ENCODE data around the gene GALM. TPM values are rescaled to one million over a fixed set of nuclear protein-coding genes. Genes with fewer than 3 reads are reported as not detected.
"Not testable (repeated sequence)": the region's sequence is repeated elsewhere in the genome, so short reads cannot be mapped to it uniquely, and the experiment has no call there.

GALM gene
- total RNA-seq, 2 donors from 2014 or later, result 16.1 to 45.0 TPM

DNA sequence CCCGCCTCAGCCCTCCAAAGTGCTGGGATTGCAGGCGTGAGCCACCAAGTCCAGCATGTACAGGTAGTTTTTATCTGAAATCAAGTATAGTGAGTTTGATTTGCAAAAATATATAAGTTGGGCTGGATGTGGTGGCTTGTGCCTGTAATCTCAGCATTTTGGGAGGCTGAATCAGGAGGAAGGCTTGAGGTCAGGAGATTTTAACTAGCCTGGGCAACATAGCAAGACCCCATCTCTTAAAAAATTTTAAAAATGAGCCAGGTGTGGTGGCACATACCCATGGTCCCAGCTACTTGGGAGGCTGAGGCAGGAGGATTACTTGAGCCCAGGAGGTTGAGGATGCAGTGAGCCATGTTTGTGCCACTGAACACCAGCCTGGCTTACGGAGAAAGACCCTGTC, 5.6 kb upstream of the GALM start:
- Mint-ChIP-seq H3K9me3 (peaks cover 0 to 15% of the 10 kb centered on the region in 2 donors), H3K36me3 (peaks cover 0 to 22% of the 10 kb centered on the region in 2 donors), H3K27ac (no peak overlapping the region)
- DNase-seq (ENCODE audit: low spot score in 2 of 2) (no peak), ATAC-seq (no peak)

- DNase-seq (ENCODE audit: low spot score in 2 of 2) (no peak), ATAC-seq (no peak)
- Mint-ChIP-seq H3K9me3 (peaks cover 0 to 11% of the 10 kb centered on the region in 2 donors), H3K27ac (no peak overlapping the region), H3K36me3 (peaks cover 5 to 15% of the 10 kb centered on the region in 2 donors)
These were observed 4.6 kb upstream of the GALM start for GRCh38 chr2:38661306-38661705.

- peaks cover 5 to 29% of the 10 kb centered on the region in 2 donors for H3K36me3 Mint-ChIP-seq
- ATAC-seq (peak; percentile 13 to 32), DNase-seq (ENCODE audit: low spot score in 2 of 2) (no peak)
- peak overlapping the region; percentile 90 to 97 for H3K27ac Mint-ChIP-seq
- no peaks in the 10 kb centered on the region for H3K9me3 Mint-ChIP-seq
These were observed 619 bp downstream of the GALM start for GRCh38 chr2:38666556-38666910.

DNA sequence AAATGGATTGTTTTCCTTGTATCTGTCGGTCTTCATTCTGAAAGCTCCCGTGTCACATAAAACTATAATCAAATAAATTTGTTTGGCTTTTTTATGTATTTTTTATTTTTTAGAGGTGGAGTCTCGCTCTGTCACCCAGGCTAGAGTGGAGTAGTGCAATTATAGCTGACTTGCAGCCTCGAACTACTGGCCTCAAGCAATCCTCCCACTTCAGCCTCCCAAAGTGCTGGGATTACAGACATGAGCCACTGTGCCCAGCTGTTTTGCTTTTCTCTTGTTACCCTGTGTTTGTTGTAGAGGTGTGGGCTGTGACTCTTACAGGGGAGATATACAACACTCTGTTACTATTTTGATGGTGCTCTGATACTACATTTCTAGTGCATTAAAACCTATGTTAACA, 2.2 kb downstream of the GALM start:
- peak overlapping the region; percentile 90 to 97 for H3K27ac Mint-ChIP-seq
- ATAC-seq (no peak), DNase-seq (ENCODE audit: low spot score in 2 of 2) (no peak)
- H3K9me3 Mint-ChIP-seq, result no peaks in the 10 kb centered on the region
- H3K36me3 Mint-ChIP-seq, result peaks cover 5 to 40% of the 10 kb centered on the region in 2 donors

DNA sequence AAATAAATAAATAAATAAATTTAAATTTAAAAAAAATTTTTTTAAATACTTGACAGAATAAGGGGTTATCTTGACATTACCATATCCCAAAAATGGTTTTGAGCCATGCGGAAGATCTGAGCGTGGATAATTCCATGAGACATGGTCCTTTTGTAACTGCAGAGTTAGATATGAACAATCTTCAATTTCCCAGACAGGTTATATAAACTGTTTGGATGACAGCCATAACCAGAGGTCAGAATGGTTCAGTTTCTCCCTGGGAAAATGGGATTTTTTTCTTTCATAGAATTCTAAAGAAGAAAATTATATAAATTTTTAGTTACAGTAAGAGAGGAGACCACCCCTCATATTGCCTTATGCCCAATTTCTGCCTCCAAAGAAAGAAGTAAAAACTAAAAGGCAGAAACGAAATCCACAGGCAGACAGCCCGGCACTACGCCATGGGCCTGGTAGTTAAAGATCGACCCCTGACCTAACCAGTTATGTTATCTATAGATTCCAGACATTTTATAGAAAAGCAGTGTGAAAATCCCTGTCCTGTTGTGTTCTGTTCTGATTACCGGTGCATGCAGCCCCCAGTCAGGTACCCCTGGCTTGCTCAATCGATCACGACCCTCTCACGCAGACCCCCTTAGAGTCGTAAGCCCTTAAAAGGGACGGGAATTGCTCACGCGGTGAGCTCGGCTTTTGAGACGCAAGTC, 3.0 kb downstream of the GALM start:
- H3K9me3 Mint-ChIP-seq, result no peaks in the 10 kb centered on the region
- peaks cover 5 to 48% of the 10 kb centered on the region in 2 donors for H3K36me3 Mint-ChIP-seq
- ATAC-seq (no peak), DNase-seq (ENCODE audit: low spot score in 2 of 2) (no peak)
- no peak overlapping the region for H3K27ac Mint-ChIP-seq

DNA sequence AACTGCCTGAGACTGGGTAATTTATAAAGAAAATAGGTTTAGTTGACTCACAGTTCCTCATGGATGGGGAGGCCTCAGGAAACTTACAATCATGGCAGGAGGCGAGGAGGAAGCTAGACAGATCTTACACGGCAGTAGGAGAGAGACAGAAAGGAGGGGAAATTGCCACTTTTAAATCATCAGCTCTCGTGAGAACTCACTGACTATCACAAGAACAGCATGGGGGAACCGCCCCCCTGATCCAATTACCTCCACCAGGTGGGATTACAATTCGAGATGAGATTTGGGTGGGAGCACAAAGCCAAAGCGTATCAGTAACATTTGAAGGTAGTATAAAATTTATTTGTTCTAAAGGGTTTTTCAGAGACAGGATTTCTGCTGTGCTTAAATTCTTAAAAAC, 5.4 kb downstream of the GALM start:
- DNase-seq (ENCODE audit: low spot score in 2 of 2), result no peak
- ATAC-seq, result no peak
- H3K27ac Mint-ChIP-seq, result peak overlapping the region in 1 of 2 donors; percentile 31
- peaks cover 7 to 55% of the 10 kb centered on the region in 2 donors for H3K36me3 Mint-ChIP-seq
- no peaks in the 10 kb centered on the region for H3K9me3 Mint-ChIP-seq

DNA sequence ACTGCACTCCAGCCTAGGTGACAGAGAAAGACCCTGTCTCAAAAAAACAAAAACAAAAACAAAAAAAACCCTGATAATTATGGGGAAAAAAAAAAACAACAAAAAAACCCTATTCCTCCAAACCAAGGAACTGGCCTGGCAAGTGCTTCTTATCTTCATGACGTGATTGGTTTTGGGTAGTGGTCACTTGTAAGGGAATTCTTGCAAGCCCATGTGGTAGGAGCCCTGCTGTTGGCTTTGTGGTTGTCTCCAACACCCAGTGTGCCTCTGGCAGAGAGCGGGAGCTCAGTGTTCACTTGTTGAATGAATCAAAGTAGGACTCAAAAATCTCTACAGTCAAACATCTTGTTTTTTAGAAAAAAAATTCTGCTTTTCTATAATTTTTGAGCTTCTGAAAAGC, 6.0 kb downstream of the GALM start:
- peaks cover 12 to 62% of the 10 kb centered on the region in 2 donors for H3K36me3 Mint-ChIP-seq
- H3K27ac Mint-ChIP-seq, result peak overlapping the region in 1 of 2 donors; percentile 31
- peaks cover 0 to 4% of the 10 kb centered on the region in 2 donors for H3K9me3 Mint-ChIP-seq
- no peak for ATAC-seq
- no peak for DNase-seq (ENCODE audit: low spot score in 2 of 2)

- Mint-ChIP-seq H3K36me3 (peaks cover 17 to 66% of the 10 kb centered on the region in 2 donors), H3K27ac (peak overlapping the region in 1 of 2 donors; percentile 31), H3K9me3 (peaks cover 0 to 11% of the 10 kb centered on the region in 2 donors)
- ATAC-seq (no peak), DNase-seq (ENCODE audit: low spot score in 2 of 2) (no peak)
These were observed 6.8 kb downstream of the GALM start for GRCh38 chr2:38672445-38673391.

DNA sequence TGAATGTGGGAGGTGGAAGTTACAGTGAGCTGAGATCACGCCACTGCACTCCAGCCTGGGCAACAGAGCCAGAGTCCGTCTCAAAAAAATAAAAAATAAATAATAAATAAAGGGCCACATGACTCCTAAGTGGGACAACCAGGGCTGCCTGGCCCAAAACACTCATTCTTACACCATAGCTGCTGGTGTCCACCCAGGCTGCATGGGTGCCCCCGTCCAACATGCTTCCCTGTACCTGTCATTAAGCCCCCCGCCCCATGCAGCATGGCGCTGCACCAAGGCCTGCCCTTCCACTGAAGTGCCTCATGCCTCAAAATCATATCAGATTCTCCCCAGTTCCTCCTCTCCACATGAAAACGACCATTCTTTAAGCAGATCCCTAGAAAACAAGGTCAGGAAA, 10.8 kb downstream of the GALM start:
- ATAC-seq, result no peak
- H3K9me3 Mint-ChIP-seq, result peaks cover 0 to 11% of the 10 kb centered on the region in 2 donors
- DNase-seq (ENCODE audit: low spot score in 2 of 2), result no peak
- peaks cover 17 to 74% of the 10 kb centered on the region in 2 donors for H3K36me3 Mint-ChIP-seq
- H3K27ac Mint-ChIP-seq, result no peak overlapping the region

GRCh38 chr2:38680868-38681267, 15.0 kb downstream of the GALM start:
- H3K27ac Mint-ChIP-seq; DNase-seq (ENCODE audit: low spot score in 2 of 2); ATAC-seq: not testable (repeated sequence)
- Mint-ChIP-seq H3K36me3 (peaks cover 27 to 85% of the 10 kb centered on the region in 2 donors), H3K9me3 (peaks cover 0 to 14% of the 10 kb centered on the region in 2 donors)

DNA sequence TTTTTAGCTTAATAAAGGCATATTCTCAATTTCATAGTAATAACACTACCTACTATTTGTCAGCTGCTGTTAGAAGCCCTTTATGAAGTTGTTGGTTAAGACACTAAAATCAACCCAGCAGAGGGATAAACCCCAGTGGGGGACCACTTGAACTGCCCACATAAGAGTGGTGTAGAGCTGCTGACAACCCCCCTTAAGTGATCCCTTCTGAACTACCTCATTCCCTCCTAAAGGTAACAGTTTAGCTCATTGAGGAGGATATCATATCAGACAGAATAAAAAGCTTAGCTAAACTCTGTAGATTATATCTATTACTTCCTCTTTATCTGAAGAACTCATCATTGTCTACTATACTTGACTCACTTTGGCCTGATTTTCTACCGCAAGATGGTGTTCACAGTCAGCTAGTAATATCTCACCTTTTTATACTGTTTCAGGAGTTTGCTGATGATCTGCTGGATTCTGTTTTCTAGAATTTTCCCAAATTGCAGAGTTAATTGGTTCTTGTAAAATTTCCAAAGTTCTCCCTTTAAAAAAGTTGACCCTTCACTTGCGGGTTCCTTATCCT, 16.2 kb downstream of the GALM start:
- peak; percentile 74 to 85 for ATAC-seq
- DNase-seq (ENCODE audit: low spot score in 2 of 2), result no peak

GRCh38 chr2:38682620-38683019, 16.7 kb downstream of the GALM start:
- Mint-ChIP-seq H3K36me3 (peaks cover 13 to 67% of the 10 kb centered on the region in 2 donors), H3K27ac (peak overlapping the region; percentile 55 to 75)
- ATAC-seq, result peak; percentile 23 to 51
- H3K9me3 Mint-ChIP-seq; DNase-seq (ENCODE audit: low spot score in 2 of 2): not testable (repeated sequence)

More for the DNA sequence above, 16.2 kb downstream of the GALM start:
- Mint-ChIP-seq H3K9me3 (peaks cover 0 to 9% of the 10 kb centered on the region in 2 donors), H3K27ac (peak overlapping the region; percentile 55 to 75), H3K36me3 (peaks cover 17 to 73% of the 10 kb centered on the region in 2 donors)

DNA sequence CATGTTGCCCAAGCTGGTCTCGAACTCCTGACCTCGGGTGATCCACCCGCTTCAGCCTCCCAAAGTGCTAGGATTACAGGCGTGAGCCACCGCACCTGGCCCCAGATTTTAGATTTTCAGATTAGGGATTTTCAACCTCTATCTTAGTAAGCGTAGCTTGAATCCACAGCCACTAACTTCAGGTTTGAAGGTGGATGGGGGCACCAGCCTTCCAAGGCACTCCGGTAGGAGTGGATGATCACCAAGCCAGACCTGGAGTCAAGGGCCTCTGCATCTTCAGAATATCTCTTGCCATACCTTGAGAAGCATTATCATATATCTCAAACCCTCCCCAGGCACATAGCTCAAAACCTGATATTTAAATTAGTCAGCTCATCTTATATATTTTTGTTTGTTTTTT, 17.9 kb downstream of the GALM start:
- H3K36me3 Mint-ChIP-seq, result peaks cover 13 to 60% of the 10 kb centered on the region in 2 donors
- peaks cover 0 to 3% of the 10 kb centered on the region in 2 donors for H3K9me3 Mint-ChIP-seq
- ATAC-seq (no peak), DNase-seq (ENCODE audit: low spot score in 2 of 2) (no peak)
- no peak overlapping the region for H3K27ac Mint-ChIP-seq

DNA sequence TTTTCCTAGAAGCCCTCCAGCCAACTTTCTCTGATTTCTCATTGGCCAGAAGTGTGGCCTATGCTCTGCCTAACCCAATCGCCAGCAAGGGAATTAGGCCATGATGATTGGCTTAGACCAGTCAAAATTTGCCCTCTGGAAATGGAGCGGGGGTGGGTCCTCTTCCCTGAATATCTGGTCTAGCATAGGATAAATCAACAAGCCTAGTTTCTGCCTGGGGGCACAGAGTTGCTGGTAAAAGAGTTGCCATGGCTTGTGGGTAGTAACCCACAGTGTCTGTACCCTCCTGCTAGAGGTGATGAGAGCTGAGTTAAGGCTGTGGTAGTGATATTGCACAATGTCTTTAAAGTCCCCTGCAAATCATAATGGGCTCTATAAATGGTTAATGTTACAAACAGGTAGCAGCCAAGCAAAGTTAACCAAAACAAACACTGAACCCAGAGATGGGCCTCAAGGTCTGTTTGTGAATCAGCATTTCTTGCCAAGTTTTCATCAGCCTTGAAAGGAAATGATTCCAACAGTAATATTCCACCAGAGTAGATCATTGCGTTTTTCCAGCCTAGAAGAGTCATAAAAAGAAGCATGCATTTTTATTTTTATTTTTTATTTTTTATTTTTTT, 19.3 kb downstream of the GALM start:
- peak in 1 of 2 donors; percentile 61 for ATAC-seq
- Mint-ChIP-seq H3K27ac (no peak overlapping the region), H3K36me3 (peaks cover 13 to 45% of the 10 kb centered on the region in 2 donors), H3K9me3 (peaks cover 0 to 3% of the 10 kb centered on the region in 2 donors)
- no peak for DNase-seq (ENCODE audit: low spot score in 2 of 2)

DNA sequence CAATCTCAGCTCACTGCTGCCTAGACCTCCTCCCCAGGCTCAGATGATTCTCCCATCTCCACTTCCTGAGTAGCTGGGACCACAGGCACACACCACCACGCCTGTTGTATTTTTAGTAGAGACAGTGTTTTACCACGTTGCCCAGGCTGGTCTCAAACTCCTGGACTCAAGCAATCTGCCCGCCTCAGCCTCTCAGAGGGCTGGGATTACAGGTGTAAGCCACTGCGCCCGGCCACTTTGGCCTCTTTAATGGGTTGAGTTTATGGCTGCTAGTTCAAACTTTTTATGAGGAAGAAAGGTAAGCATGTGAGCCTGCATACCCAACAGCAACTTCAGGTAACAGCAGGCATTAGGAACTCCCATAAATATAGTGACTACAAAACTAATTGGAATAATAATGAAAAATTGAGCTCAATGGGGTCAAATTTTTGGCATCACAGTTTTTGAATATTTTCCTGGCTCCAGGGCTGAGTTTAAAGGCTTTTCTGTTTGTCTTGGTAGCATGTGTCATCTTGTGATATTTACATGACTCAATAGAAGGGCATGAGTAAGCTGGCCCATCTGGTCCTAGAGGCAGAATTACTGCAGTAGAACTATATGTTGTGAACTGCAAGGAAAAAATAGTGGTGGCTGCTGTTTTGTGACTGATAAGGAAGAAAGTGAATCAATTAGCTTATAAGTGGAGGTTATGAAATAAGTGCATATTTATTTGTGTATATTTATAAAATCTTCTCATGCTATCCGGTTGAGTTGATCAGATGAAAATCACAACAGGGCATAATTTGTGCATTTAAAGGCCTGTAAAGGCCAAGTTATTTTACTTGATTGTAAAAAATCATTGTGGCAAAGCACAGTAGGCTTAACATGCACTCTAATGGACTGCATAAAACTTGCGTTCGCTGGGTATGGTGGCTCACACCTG, 24.8 kb downstream of the GALM start:
- H3K27ac Mint-ChIP-seq, result peak overlapping the region; percentile 29
- DNase-seq (ENCODE audit: low spot score in 2 of 2) (no peak), ATAC-seq (peak; percentile 92 to 99)

More for the DNA sequence above, 24.8 kb downstream of the GALM start:
- peaks cover 16 to 22% of the 10 kb centered on the region in 2 donors for H3K36me3 Mint-ChIP-seq
- H3K9me3 Mint-ChIP-seq, result no peaks in the 10 kb centered on the region
